Astrocyte (in vitro differentiated cells and primary cell): ENCODE results near the gene PGS1.

Experiments
- EZH2 ChIP-seq: IDR thresholded peaks from 2 replicates; pipeline ENCODE4 v1.6.1; 2012; ENCODE audit warnings: mild to moderate bottlenecking, low read length, inconsistent platforms; ENCODE audit not compliant: insufficient read depth
- TF ChIP-seq, protein P1 (sequence below): IDR thresholded peaks from 2 replicates; pipeline ENCODE4 v1.5.1; 2011; ENCODE audit warnings: low read depth, mild to moderate bottlenecking, inconsistent platforms, low read length, moderate library complexity; ENCODE audit not compliant: insufficient read depth

DNA sequence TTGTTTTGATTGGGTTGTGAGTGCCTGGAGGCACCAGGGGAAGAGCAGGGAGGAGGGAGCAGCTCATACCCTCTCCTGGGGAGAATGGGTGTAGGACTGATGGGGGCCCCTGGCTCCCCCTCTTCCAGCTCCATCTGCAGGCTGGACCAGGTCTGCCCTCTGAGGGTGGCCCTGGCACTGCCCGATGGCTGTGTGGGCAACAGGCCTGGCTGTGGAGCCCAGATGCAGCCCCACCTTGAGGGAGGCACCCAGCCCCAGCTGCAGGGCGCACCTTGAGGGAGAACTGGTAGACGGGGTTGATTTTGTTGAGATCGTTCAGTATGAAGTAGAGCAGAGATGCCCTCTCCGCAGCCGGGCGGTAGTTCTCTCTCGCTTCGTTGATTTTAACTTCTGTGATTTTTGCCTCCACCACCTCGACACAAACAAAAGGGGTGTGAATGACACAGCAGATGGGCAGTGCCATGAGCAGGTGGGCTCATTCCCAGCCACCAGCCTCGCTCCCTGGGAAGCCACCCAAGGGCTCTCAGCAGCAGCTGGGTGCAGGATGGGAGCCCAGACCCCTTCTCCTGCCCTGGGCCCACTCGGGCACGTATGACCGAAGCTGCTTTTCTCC lies 71.6 kb downstream of the PGS1 start:
- TF ChIP-seq, protein P1, sequence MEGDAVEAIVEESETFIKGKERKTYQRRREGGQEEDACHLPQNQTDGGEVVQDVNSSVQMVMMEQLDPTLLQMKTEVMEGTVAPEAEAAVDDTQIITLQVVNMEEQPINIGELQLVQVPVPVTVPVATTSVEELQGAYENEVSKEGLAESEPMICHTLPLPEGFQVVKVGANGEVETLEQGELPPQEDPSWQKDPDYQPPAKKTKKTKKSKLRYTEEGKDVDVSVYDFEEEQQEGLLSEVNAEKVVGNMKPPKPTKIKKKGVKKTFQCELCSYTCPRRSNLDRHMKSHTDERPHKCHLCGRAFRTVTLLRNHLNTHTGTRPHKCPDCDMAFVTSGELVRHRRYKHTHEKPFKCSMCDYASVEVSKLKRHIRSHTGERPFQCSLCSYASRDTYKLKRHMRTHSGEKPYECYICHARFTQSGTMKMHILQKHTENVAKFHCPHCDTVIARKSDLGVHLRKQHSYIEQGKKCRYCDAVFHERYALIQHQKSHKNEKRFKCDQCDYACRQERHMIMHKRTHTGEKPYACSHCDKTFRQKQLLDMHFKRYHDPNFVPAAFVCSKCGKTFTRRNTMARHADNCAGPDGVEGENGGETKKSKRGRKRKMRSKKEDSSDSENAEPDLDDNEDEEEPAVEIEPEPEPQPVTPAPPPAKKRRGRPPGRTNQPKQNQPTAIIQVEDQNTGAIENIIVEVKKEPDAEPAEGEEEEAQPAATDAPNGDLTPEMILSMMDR: no peak
- no peak for TF ChIP-seq EZH2
